ENCODE results near the gene MCF2L.

GRCh38 chr13:113110048-113110851 is 141.2 kb downstream of the MCF2L start:
- TF ChIP-seq RAD21 (conservative IDR thresholded peaks at IDR 0.05) (no peak), CTCF (IDR thresholded peaks at IDR 0.05; ENCODE audit: poor library complexity, severe bottlenecking) (no peak), TAF1 (IDR thresholded peaks at IDR 0.05; ENCODE audit: low read depth) (no peak), REST (IDR thresholded peaks at IDR 0.05; ENCODE audit: borderline replicate concordance) (no peak), EP300 (conservative IDR thresholded peaks at IDR 0.05; ENCODE audit: poor library complexity, severe bottlenecking) (no peak), POLR2AphosphoS5 (IDR thresholded peaks at IDR 0.05) (no peak), EZH2 (IDR thresholded peaks at IDR 0.05; ENCODE audit: borderline replicate concordance, insufficient read depth, low read length, poor library complexity, severe bottlenecking) (no peak), MXI1 (conservative IDR thresholded peaks at IDR 0.05; ENCODE audit: poor library complexity, severe bottlenecking) (no peak), SMC3 (conservative IDR thresholded peaks at IDR 0.05; ENCODE audit: poor library complexity) (no peak)

All from neural cell (in vitro differentiated cells).